ENCODE measurements around the gene LRRC74A. TPM values are rescaled to one million over a fixed set of nuclear protein-coding genes. Genes with fewer than 3 reads are reported as not detected.

Gene LRRC74A
- total and polyA plus RNA-seq, 2 donors (not counting 3 experiments of a cell fraction or from before 2014, with no cell fraction given), result not detected

DNA sequence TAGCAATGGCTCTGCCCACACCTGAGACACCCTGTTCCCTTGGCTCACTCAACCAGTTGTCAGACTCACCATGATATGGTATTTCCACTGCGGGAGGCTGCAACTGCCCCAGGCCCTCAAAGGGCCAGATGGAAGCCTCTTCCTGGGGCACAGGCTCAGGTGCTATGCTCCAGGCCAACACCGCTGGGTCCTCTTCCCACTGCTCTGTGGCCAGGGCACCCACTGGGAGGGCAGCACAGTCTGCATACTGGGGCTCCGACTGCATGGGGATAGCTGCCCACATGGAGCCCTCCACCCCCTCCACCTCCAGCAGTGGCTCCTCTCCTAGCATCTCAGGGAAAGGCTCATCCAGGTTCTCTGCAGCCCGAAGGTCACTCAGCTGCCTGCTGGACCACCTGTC, 17.2 kb upstream of the LRRC74A start:
- Histone ChIP-seq H3K36me3 (ENCODE audit: control insufficient read depth in 2 of 2, extremely low read depth in 1 of 2, insufficient read depth in 2 of 2, low read length in 2 of 2) (peaks cover 0 to 21% of the 10 kb centered on the region in 2 experiments), H3K79me2 (ENCODE audit: control insufficient read depth, insufficient read depth, low read length) (no peaks in the 10 kb centered on the region), H4K20me1 (replicated peaks; ENCODE audit: control insufficient read depth, extremely low read depth, insufficient read depth, low read length) (no peaks in the 10 kb centered on the region), H3K9ac (replicated peaks; ENCODE audit: extremely low read depth, insufficient read depth, low read length) (no peak overlapping the region), H3K4me3 (replicated peaks in 1 of 3; ENCODE audit: insufficient read depth in 1 of 3, low read depth in 1 of 3, low read length in 3 of 3) (no peak overlapping the region), H2AFZ (ENCODE audit: low read depth, low read length) (no peak overlapping the region), H3K9me1 (replicated peaks; ENCODE audit: control insufficient read depth, extremely low read depth, insufficient read depth, low read length) (no peaks in the 10 kb centered on the region), H3K4me1 (ENCODE audit: control insufficient read depth, extremely low read depth, insufficient read depth, low read length) (peaks cover 14% of the 10 kb centered on the region), H3K27ac (ENCODE audit: insufficient read depth, low read depth, low read length) (no peak overlapping the region), H3K4me2 (ENCODE audit: insufficient read depth, low read length) (no peak overlapping the region), H3K9me3 (replicated peaks; ENCODE audit: control insufficient read depth, insufficient read depth, low read length) (no peaks in the 10 kb centered on the region), H3K27me3 (ENCODE audit: control insufficient read depth in 2 of 2, insufficient read depth in 2 of 2, low read length in 2 of 2) (no peaks in the 10 kb centered on the region)
- FAIRE-seq (no peak), DNase-seq (ENCODE audit: low read depth, low spot score) (no peak)
- ChIA-PET POLR2A (no interaction called here), CTCF (no interaction called here)
- TF ChIP-seq POLR2A (IDR thresholded peaks at IDR 0.05; ENCODE audit: low read depth, low read length), result no peak
- TF ChIP-seq, protein P1, sequence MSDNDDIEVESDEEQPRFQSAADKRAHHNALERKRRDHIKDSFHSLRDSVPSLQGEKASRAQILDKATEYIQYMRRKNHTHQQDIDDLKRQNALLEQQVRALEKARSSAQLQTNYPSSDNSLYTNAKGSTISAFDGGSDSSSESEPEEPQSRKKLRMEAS (IDR thresholded peaks at IDR 0.05; ENCODE audit: insufficient read depth, insufficient read length), result no peak
- no peak for TF ChIP-seq GATA2 (IDR thresholded peaks at IDR 0.05; ENCODE audit: insufficient read depth, insufficient read length, low read depth, low read length)
- TF ChIP-seq MYC (IDR thresholded peaks at IDR 0.05; ENCODE audit: low read depth, low read length), result no peak
- no peak for TF ChIP-seq POLR2AphosphoS5 (IDR thresholded peaks at IDR 0.05; ENCODE audit: insufficient read depth, low read depth, low read length)
- TF ChIP-seq EZH2 (IDR thresholded peaks at IDR 0.05; ENCODE audit: borderline replicate concordance, low read depth, low read length, severe bottlenecking), result no peak
- no peak for TF ChIP-seq JUN (IDR thresholded peaks at IDR 0.05; ENCODE audit: borderline replicate concordance, insufficient read depth, insufficient read length, low read depth)
- TF ChIP-seq, protein P2, sequence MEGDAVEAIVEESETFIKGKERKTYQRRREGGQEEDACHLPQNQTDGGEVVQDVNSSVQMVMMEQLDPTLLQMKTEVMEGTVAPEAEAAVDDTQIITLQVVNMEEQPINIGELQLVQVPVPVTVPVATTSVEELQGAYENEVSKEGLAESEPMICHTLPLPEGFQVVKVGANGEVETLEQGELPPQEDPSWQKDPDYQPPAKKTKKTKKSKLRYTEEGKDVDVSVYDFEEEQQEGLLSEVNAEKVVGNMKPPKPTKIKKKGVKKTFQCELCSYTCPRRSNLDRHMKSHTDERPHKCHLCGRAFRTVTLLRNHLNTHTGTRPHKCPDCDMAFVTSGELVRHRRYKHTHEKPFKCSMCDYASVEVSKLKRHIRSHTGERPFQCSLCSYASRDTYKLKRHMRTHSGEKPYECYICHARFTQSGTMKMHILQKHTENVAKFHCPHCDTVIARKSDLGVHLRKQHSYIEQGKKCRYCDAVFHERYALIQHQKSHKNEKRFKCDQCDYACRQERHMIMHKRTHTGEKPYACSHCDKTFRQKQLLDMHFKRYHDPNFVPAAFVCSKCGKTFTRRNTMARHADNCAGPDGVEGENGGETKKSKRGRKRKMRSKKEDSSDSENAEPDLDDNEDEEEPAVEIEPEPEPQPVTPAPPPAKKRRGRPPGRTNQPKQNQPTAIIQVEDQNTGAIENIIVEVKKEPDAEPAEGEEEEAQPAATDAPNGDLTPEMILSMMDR (IDR thresholded peaks at IDR 0.05; ENCODE audit: extremely low read depth in 1 of 2, insufficient read depth in 1 of 2, low read depth in 1 of 2, low read length in 2 of 2), result no peak
- no peak for TF ChIP-seq FOS (IDR thresholded peaks at IDR 0.05; ENCODE audit: borderline replicate concordance, insufficient read depth, low read length)
- intact Hi-C loops (cut with micrococcal nuclease) (no loop called here), dilution Hi-C loops (cut with MboI; ENCODE audit: extremely low pct_ligation_motif_present, low sequenced_read_pairs) (no loop called here)
- BruUV-seq (replicated peaks), result no TSS peak

Data from endothelial cell of umbilical vein (primary cell).